ENCODE data around the gene KLHL18.

DNA sequence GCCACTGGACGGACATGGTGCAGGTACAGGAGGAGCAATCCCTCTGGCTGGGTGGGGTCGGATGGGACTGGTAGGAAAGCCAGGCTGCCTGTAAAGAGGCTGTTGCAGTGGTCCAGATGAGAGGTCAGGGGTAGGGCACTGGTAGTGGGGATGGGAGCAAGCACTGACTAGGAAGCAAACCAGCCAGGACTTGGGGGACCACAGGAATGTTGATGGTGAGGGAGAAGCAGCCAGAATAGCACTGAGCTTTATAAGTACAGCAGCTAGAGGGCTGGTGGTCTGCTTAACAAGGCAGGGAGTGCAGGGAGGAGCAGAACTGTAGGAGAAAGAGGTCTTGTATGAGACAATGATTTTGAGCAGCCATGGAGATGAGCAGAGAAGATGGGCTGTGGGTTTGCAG, 59.4 kb downstream of the KLHL18 start:
- TF ChIP-seq, protein P1, sequence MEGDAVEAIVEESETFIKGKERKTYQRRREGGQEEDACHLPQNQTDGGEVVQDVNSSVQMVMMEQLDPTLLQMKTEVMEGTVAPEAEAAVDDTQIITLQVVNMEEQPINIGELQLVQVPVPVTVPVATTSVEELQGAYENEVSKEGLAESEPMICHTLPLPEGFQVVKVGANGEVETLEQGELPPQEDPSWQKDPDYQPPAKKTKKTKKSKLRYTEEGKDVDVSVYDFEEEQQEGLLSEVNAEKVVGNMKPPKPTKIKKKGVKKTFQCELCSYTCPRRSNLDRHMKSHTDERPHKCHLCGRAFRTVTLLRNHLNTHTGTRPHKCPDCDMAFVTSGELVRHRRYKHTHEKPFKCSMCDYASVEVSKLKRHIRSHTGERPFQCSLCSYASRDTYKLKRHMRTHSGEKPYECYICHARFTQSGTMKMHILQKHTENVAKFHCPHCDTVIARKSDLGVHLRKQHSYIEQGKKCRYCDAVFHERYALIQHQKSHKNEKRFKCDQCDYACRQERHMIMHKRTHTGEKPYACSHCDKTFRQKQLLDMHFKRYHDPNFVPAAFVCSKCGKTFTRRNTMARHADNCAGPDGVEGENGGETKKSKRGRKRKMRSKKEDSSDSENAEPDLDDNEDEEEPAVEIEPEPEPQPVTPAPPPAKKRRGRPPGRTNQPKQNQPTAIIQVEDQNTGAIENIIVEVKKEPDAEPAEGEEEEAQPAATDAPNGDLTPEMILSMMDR (IDR thresholded peaks at IDR 0.05), result no peak
- no peak for TF ChIP-seq POLR2A (IDR thresholded peaks at IDR 0.05)
- TF ChIP-seq POLR2AphosphoS5 (IDR thresholded peaks at IDR 0.05), result no peak
- no peak for TF ChIP-seq EP300 (IDR thresholded peaks at IDR 0.05)

All from suprapubic skin (tissue), 4 donors.